ENCODE data around the gene KLHL3. TPM values are rescaled to one million over a fixed set of nuclear protein-coding genes. Genes with fewer than 3 reads are reported as not detected.

Gene KLHL3
- total RNA-seq, 1 experiment from 2014 or later = 15.7 TPM

DNA sequence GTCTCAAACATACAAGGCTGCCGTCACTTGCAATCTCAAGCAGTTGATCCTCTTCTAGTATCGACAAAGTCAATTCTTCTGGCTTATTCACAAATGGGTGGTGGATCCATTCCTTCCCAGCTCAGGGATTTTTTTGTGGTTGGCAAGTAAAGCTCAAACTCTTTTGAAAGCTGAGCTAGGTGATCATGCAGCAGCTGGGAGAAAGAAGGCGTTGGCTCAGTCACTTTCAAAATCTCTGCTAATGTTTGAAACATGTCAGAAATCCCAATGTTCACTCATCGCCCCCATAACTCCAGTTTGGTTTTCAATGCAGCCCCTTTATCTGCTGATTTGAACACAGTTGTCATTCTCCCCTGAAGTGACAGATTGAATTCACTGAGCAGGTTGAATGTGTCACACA lies 22.2 kb upstream of the KLHL3 start:
- Mint-ChIP-seq H3K9me3 (peaks cover 13% of the 10 kb centered on the region), H3K27me3 (ENCODE audit: low read depth) (peaks cover 39% of the 10 kb centered on the region), H3K36me3 (no peaks in the 10 kb centered on the region; the same call in 1 of the 2 replicates), H3K4me1 (0 out of 2 replicates have a peak, but pooled peaks cover 5% of the 10 kb centered on the region), H3K4me3 (no peak overlapping the region), H3K27ac (no peak overlapping the region)
- TF ChIP-seq ZNF396 (CRISPR knock-in tag; IDR thresholded peaks at IDR 0.05; ENCODE audit: borderline replicate concordance) (no peak), FOXK1 (CRISPR knock-in tag; IDR thresholded peaks at IDR 0.05) (no peak), FOXJ3 (CRISPR knock-in tag; IDR thresholded peaks at IDR 0.05; ENCODE audit: borderline replicate concordance) (no peak), RORB (CRISPR knock-in tag; IDR thresholded peaks at IDR 0.05) (no peak), ZNF219 (CRISPR knock-in tag; IDR thresholded peaks at IDR 0.05; ENCODE audit: borderline replicate concordance) (no peak), TEAD4 (CRISPR knock-in tag; IDR thresholded peaks at IDR 0.05) (no peak), STAT6 (CRISPR knock-in tag; conservative IDR thresholded peaks at IDR 0.05; ENCODE audit: low read depth) (no peak), PRDM15 (CRISPR knock-in tag; IDR thresholded peaks at IDR 0.05) (no peak), ELF4 (CRISPR knock-in tag; IDR thresholded peaks at IDR 0.05; ENCODE audit: low read depth) (no peak), GRHL2 (CRISPR knock-in tag; IDR thresholded peaks at IDR 0.05; ENCODE audit: insufficient replicate concordance, severe bottlenecking) (no peak), ZBTB21 (CRISPR knock-in tag; IDR thresholded peaks at IDR 0.05; ENCODE audit: borderline replicate concordance) (no peak), OVOL2 (CRISPR knock-in tag; IDR thresholded peaks at IDR 0.05; ENCODE audit: borderline replicate concordance) (no peak)
- TF ChIP-seq, protein P1, sequence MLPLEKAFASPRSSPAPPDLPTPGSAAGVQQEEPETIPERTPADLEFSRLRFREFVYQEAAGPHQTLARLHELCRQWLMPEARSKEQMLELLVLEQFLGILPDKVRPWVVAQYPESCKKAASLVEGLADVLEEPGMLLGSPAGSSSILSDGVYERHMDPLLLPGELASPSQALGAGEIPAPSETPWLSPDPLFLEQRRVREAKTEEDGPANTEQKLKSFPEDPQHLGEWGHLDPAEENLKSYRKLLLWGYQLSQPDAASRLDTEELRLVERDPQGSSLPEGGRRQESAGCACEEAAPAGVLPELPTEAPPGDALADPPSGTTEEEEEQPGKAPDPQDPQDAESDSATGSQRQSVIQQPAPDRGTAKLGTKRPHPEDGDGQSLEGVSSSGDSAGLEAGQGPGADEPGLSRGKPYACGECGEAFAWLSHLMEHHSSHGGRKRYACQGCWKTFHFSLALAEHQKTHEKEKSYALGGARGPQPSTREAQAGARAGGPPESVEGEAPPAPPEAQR (CRISPR knock-in tag; IDR thresholded peaks at IDR 0.05) = no peak
- TF ChIP-seq, protein P2, sequence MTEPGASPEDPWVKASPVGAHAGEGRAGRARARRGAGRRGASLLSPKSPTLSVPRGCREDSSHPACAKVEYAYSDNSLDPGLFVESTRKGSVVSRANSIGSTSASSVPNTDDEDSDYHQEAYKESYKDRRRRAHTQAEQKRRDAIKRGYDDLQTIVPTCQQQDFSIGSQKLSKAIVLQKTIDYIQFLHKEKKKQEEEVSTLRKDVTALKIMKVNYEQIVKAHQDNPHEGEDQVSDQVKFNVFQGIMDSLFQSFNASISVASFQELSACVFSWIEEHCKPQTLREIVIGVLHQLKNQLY (CRISPR knock-in tag; IDR thresholded peaks at IDR 0.05) = no peak
- TF ChIP-seq, protein P3, sequence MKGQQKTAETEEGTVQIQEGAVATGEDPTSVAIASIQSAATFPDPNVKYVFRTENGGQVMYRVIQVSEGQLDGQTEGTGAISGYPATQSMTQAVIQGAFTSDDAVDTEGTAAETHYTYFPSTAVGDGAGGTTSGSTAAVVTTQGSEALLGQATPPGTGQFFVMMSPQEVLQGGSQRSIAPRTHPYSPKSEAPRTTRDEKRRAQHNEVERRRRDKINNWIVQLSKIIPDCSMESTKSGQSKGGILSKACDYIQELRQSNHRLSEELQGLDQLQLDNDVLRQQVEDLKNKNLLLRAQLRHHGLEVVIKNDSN (CRISPR knock-in tag; IDR thresholded peaks at IDR 0.05) = no peak
- TF ChIP-seq, protein P4, sequence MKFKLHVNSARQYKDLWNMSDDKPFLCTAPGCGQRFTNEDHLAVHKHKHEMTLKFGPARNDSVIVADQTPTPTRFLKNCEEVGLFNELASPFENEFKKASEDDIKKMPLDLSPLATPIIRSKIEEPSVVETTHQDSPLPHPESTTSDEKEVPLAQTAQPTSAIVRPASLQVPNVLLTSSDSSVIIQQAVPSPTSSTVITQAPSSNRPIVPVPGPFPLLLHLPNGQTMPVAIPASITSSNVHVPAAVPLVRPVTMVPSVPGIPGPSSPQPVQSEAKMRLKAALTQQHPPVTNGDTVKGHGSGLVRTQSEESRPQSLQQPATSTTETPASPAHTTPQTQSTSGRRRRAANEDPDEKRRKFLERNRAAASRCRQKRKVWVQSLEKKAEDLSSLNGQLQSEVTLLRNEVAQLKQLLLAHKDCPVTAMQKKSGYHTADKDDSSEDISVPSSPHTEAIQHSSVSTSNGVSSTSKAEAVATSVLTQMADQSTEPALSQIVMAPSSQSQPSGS (CRISPR knock-in tag; IDR thresholded peaks at IDR 0.05; ENCODE audit: borderline replicate concordance, low read depth) = no peak
- no peak for DNase-seq (ENCODE audit: low spot score)
- CTCF ChIA-PET = no interaction called here
- no peak for ATAC-seq
- POLR2A ChIA-PET = no interaction called here
